ENCODE data around the gene PTPRK. TPM values are rescaled to one million over a fixed set of nuclear protein-coding genes. Genes with fewer than 3 reads are reported as not detected.
"Not testable (repeated sequence)": the region's sequence is repeated elsewhere in the genome, so short reads cannot be mapped to it uniquely, and the experiment has no call there.

The PTPRK gene
- polyA plus RNA-seq, 1 donor (not counting 4 experiments of a cell fraction or from before 2014, with no cell fraction given), result 52.7 TPM

DNA sequence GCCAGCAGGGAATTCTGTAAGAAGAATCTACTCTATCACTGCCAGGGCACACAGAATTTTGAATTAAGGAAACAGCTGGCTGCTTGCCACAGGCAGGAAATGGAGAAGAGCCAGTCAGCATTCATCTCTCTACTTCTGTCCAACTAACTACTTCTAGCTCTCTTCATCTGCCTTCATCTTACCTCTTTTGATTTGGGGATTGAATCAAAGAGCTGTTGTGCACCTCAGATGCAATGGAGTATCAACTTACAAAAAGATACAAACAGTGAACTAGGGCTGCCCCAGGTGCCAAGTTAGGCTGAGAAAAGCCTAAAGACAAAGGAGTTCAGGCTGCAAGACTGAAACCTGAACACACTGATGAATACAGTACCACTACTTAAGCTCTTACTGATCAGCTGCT is 82.0 kb downstream of the PTPRK start:
- H3K9me1 ChIP-seq (ENCODE audit: control insufficient read depth, extremely low read depth, insufficient read depth, low read length), result peaks cover 2% of the 10 kb centered on the region
- no peak for TF ChIP-seq EZH2 (IDR thresholded peaks at IDR 0.05; ENCODE audit: low read length)
- TF ChIP-seq, protein P1, sequence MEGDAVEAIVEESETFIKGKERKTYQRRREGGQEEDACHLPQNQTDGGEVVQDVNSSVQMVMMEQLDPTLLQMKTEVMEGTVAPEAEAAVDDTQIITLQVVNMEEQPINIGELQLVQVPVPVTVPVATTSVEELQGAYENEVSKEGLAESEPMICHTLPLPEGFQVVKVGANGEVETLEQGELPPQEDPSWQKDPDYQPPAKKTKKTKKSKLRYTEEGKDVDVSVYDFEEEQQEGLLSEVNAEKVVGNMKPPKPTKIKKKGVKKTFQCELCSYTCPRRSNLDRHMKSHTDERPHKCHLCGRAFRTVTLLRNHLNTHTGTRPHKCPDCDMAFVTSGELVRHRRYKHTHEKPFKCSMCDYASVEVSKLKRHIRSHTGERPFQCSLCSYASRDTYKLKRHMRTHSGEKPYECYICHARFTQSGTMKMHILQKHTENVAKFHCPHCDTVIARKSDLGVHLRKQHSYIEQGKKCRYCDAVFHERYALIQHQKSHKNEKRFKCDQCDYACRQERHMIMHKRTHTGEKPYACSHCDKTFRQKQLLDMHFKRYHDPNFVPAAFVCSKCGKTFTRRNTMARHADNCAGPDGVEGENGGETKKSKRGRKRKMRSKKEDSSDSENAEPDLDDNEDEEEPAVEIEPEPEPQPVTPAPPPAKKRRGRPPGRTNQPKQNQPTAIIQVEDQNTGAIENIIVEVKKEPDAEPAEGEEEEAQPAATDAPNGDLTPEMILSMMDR (optimal IDR thresholded peaks at IDR 0.05 in 1 of 3, IDR thresholded peaks at IDR 0.05 in 1 of 3, conservative IDR thresholded peaks at IDR 0.05 in 1 of 3; ENCODE audit: extremely low read depth in 1 of 3, insufficient read depth in 2 of 3, low read length in 3 of 3), result no peak
- peaks cover 2 to 4% of the 10 kb centered on the region in 2 experiments for H3K36me3 ChIP-seq (ENCODE audit: control insufficient read depth in 2 of 2, extremely low read depth in 1 of 2, insufficient read depth in 2 of 2, low read length in 2 of 2)
- H3K4me1 ChIP-seq (ENCODE audit: control insufficient read depth, extremely low read depth, insufficient read depth, low read length), result no peaks in the 10 kb centered on the region
- H2AFZ ChIP-seq (ENCODE audit: control insufficient read depth, low read length), result no peak overlapping the region
- H3K9me3 ChIP-seq (ENCODE audit: control insufficient read depth, low read depth, low read length), result no peaks in the 10 kb centered on the region
- H3K4me3 ChIP-seq (ENCODE audit: control insufficient read depth in 2 of 3, extremely low read depth in 1 of 3, insufficient read depth in 2 of 3, low read depth in 1 of 3, low read length in 3 of 3), result no peak overlapping the region
- DNase-seq (ENCODE audit: low read depth, low spot score) (no peak), FAIRE-seq (no peak)
- dilution Hi-C loops (cut with MboI; ENCODE audit: extremely low pct_ligation_motif_present, low sequenced_read_pairs), result no loop called here
- H3K9ac ChIP-seq (ENCODE audit: control insufficient read depth, extremely low read depth, insufficient read depth, low read length), result no peak overlapping the region
- no peaks in the 10 kb centered on the region for H3K27me3 ChIP-seq (ENCODE audit: control insufficient read depth, extremely low read depth, insufficient read depth, low read length)
- peaks cover 87% of the 10 kb centered on the region for H3K79me2 ChIP-seq (ENCODE audit: control insufficient read depth, insufficient read depth, low read length)
- H4K20me1 ChIP-seq (ENCODE audit: control insufficient read depth, extremely low read depth, insufficient read depth, low read length), result no peaks in the 10 kb centered on the region
- no peak overlapping the region for H3K4me2 ChIP-seq (ENCODE audit: control insufficient read depth, extremely low read depth, insufficient read depth, low read depth, low read length)
- no peak overlapping the region for H3K27ac ChIP-seq (ENCODE audit: control insufficient read depth, insufficient read depth, low read length)

GRCh38 chr6:128437685-128438084 is 82.7 kb downstream of the PTPRK start:
- no peak overlapping the region for H3K4me3 ChIP-seq (ENCODE audit: control insufficient read depth in 2 of 3, extremely low read depth in 1 of 3, insufficient read depth in 2 of 3, low read depth in 1 of 3, low read length in 3 of 3)
- peaks cover 3% of the 10 kb centered on the region for H3K4me1 ChIP-seq (ENCODE audit: control insufficient read depth, extremely low read depth, insufficient read depth, low read length)
- H4K20me1 ChIP-seq (ENCODE audit: control insufficient read depth, extremely low read depth, insufficient read depth, low read length), result no peaks in the 10 kb centered on the region
- peaks cover 2 to 4% of the 10 kb centered on the region in 2 experiments for H3K36me3 ChIP-seq (ENCODE audit: control insufficient read depth in 2 of 2, extremely low read depth in 1 of 2, insufficient read depth in 2 of 2, low read length in 2 of 2)
- no peak overlapping the region for H3K9ac ChIP-seq (ENCODE audit: control insufficient read depth, extremely low read depth, insufficient read depth, low read length)
- TF ChIP-seq, protein P1 (optimal IDR thresholded peaks at IDR 0.05 in 1 of 3, IDR thresholded peaks at IDR 0.05 in 1 of 3, conservative IDR thresholded peaks at IDR 0.05 in 1 of 3; ENCODE audit: extremely low read depth in 1 of 3, insufficient read depth in 2 of 3, low read length in 3 of 3), result no peak
- TF ChIP-seq EZH2 (IDR thresholded peaks at IDR 0.05; ENCODE audit: low read length), result no peak
- FAIRE-seq (peak; percentile 43), DNase-seq (ENCODE audit: low read depth, low spot score) (no peak)
- H3K9me1 ChIP-seq (ENCODE audit: control insufficient read depth, extremely low read depth, insufficient read depth, low read length), result peaks cover 2% of the 10 kb centered on the region
- H2AFZ ChIP-seq (ENCODE audit: control insufficient read depth, low read length), result no peak overlapping the region
- peaks cover 85% of the 10 kb centered on the region for H3K79me2 ChIP-seq (ENCODE audit: control insufficient read depth, insufficient read depth, low read length)
- no peak overlapping the region for H3K4me2 ChIP-seq (ENCODE audit: control insufficient read depth, extremely low read depth, insufficient read depth, low read depth, low read length)
- H3K9me3 ChIP-seq (ENCODE audit: control insufficient read depth, low read depth, low read length), result no peaks in the 10 kb centered on the region
- no peak overlapping the region for H3K27ac ChIP-seq (ENCODE audit: control insufficient read depth, insufficient read depth, low read length)
- no peaks in the 10 kb centered on the region for H3K27me3 ChIP-seq (ENCODE audit: control insufficient read depth, extremely low read depth, insufficient read depth, low read length)
- dilution Hi-C loops (cut with MboI; ENCODE audit: extremely low pct_ligation_motif_present, low sequenced_read_pairs), result no loop called here

DNA sequence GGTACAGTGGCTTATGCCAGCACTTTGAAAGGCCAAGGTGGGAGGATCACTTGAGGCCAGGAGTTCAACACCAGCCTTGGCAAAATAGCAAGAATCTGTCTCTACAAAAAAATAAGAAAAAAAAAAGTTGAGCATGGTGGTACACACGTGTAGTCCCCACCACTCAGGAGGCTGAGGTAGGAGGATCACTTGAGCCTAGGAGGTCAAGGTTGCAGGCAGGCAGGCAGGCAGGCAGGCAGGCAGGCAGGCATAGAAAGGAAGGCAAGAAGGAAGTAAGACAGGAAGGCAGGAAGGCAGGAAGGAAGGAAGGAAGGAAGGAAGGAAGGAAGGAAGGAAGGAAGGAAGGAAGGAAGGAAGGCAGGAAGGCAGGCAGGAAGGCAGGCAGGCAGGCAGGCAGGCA is 85.6 kb downstream of the PTPRK start:
- DNase-seq (ENCODE audit: low read depth, low spot score); H3K4me2 ChIP-seq (ENCODE audit: control insufficient read depth, extremely low read depth, insufficient read depth, low read depth, low read length); FAIRE-seq; H3K36me3 ChIP-seq (ENCODE audit: control insufficient read depth in 2 of 2, extremely low read depth in 1 of 2, insufficient read depth in 2 of 2, low read length in 2 of 2); H2AFZ ChIP-seq (ENCODE audit: control insufficient read depth, low read length); H3K4me1 ChIP-seq (ENCODE audit: control insufficient read depth, extremely low read depth, insufficient read depth, low read length); H4K20me1 ChIP-seq (ENCODE audit: control insufficient read depth, extremely low read depth, insufficient read depth, low read length); H3K9me3 ChIP-seq (ENCODE audit: control insufficient read depth, low read depth, low read length); dilution Hi-C loops (cut with MboI; ENCODE audit: extremely low pct_ligation_motif_present, low sequenced_read_pairs); H3K4me3 ChIP-seq (ENCODE audit: control insufficient read depth in 2 of 3, extremely low read depth in 1 of 3, insufficient read depth in 2 of 3, low read depth in 1 of 3, low read length in 3 of 3); H3K27ac ChIP-seq (ENCODE audit: control insufficient read depth, insufficient read depth, low read length); H3K9me1 ChIP-seq (ENCODE audit: control insufficient read depth, extremely low read depth, insufficient read depth, low read length); H3K9ac ChIP-seq (ENCODE audit: control insufficient read depth, extremely low read depth, insufficient read depth, low read length); H3K27me3 ChIP-seq (ENCODE audit: control insufficient read depth, extremely low read depth, insufficient read depth, low read length): not testable (repeated sequence)
- peaks cover 81% of the 10 kb centered on the region for H3K79me2 ChIP-seq (ENCODE audit: control insufficient read depth, insufficient read depth, low read length)

Data from keratinocyte (primary cell).